H9 (cell line): ENCODE data around the gene CXCL13. TPM values are rescaled to one million over a fixed set of nuclear protein-coding genes. Genes with fewer than 3 reads are reported as not detected.

Experiments used
- DNase-seq: peaks from one replicate; pipeline ENCODE4 v3.0.0-alpha.2; 2017
- H2AFZ ChIP-seq: one replicate; pipeline ENCODE4 v1.6.1; 2013; ENCODE audit warnings: mild to moderate bottlenecking, low read length, control low read depth, moderate library complexity
- H2AK5ac ChIP-seq: 2 replicates; pipeline ENCODE4 v1.6.1; 2013; ENCODE audit warnings: low read length, control low read depth, mixed read lengths; ENCODE audit not compliant: insufficient read length
- H2BK120ac ChIP-seq: one replicate; pipeline ENCODE4 v1.6.1; 2013; ENCODE audit warnings: low read depth, mild to moderate bottlenecking, low read length, control low read depth, inconsistent platforms; ENCODE audit not compliant: poor library complexity, severe bottlenecking
- H2BK12ac ChIP-seq: 2 replicates; pipeline ENCODE4 v1.6.1; 2013; ENCODE audit warnings: low read length, control low read depth, mixed read lengths, low read depth; ENCODE audit not compliant: insufficient read length
- H2BK15ac ChIP-seq: 2 replicates; pipeline ENCODE4 v1.6.1; 2013; ENCODE audit warnings: low read depth, low read length, control low read depth
- H2BK20ac ChIP-seq: one replicate; pipeline ENCODE4 v1.6.1; 2013; ENCODE audit warnings: low read depth, mild to moderate bottlenecking, low read length, control low read depth, inconsistent platforms; ENCODE audit not compliant: poor library complexity, severe bottlenecking
- H2BK5ac ChIP-seq: 2 replicates; pipeline ENCODE4 v1.6.1; 2013; ENCODE audit warnings: low read length, control low read depth, mixed read lengths; ENCODE audit not compliant: insufficient read length
- H3K14ac ChIP-seq: 2 replicates; pipeline ENCODE4 v1.6.1; 2013; ENCODE audit warnings: low read length, control low read depth; ENCODE audit not compliant: insufficient read depth
- H3K18ac ChIP-seq: 2 replicates; pipeline ENCODE4 v1.6.1; 2013; ENCODE audit warnings: low read depth, mild to moderate bottlenecking, mixed read lengths, low read length, control low read depth; ENCODE audit not compliant: insufficient read length
- H3K23ac ChIP-seq: 2 replicates; pipeline ENCODE4 v1.6.1; 2013; ENCODE audit warnings: low read length, control low read depth, mixed read lengths, low read depth; ENCODE audit not compliant: insufficient read length
- H3K23me2 ChIP-seq: 2 replicates; pipeline ENCODE4 v1.6.1; 2013; ENCODE audit warnings: low read depth, mild to moderate bottlenecking, mixed read lengths, low read length, control low read depth; ENCODE audit not compliant: insufficient read length, poor library complexity, severe bottlenecking
- H3K27ac ChIP-seq: 2 replicates; pipeline ENCODE4 v1.5.1; 2013; ENCODE audit warnings: low read length, control low read depth, mixed read lengths, low read depth; ENCODE audit not compliant: insufficient read length
- H3K27me3 ChIP-seq: 2 replicates; pipeline ENCODE4 v1.6.1; 2013; ENCODE audit warnings: low read length, control low read depth, inconsistent platforms; ENCODE audit not compliant: insufficient read depth
- H3K4ac ChIP-seq: 2 replicates; pipeline ENCODE4 v1.6.1; 2013; ENCODE audit warnings: low read depth, mild to moderate bottlenecking, control low read depth, inconsistent platforms, low read length, moderate library complexity
- H3K4me1 ChIP-seq: 2 replicates; pipeline ENCODE4 v1.6.1; 2013; ENCODE audit warnings: low read length, control low read depth, inconsistent platforms; ENCODE audit not compliant: insufficient read depth
- H3K4me2 ChIP-seq: 2 replicates; pipeline ENCODE4 v1.6.1; 2013; ENCODE audit warnings: low read length, control low read depth, mixed read lengths; ENCODE audit not compliant: insufficient read length, insufficient read depth
- H3K56ac ChIP-seq: 2 replicates; pipeline ENCODE4 v1.6.1; 2013; ENCODE audit warnings: low read depth, mild to moderate bottlenecking, mixed read lengths, low read length, control low read depth; ENCODE audit not compliant: insufficient read length
- H3K79me1 ChIP-seq: 2 replicates; pipeline ENCODE4 v1.6.1; 2013; ENCODE audit warnings: low read depth, mild to moderate bottlenecking, moderate library complexity, low read length, control low read depth, inconsistent platforms; ENCODE audit not compliant: insufficient read depth, poor library complexity, severe bottlenecking
- H3K79me2 ChIP-seq: 2 replicates; pipeline ENCODE4 v1.6.1; 2013; ENCODE audit warnings: low read length, control low read depth, inconsistent platforms; ENCODE audit not compliant: insufficient read depth
- H3K9ac ChIP-seq: 2 replicates; pipeline ENCODE4 v1.6.1; 2013; ENCODE audit warnings: low read length, control low read depth, mixed read lengths; ENCODE audit not compliant: insufficient read length; ENCODE audit errors: extremely low read depth
- H3K9me3 ChIP-seq: one replicate; pipeline ENCODE4 v1.6.1; 2013; ENCODE audit warnings: low read depth, low read length, inconsistent platforms; ENCODE audit not compliant: control insufficient read depth
- H3T11ph ChIP-seq: one replicate; pipeline ENCODE4 v1.6.1; 2013; ENCODE audit warnings: mild to moderate bottlenecking, low read length, control low read depth, inconsistent platforms
- H4K20me1 ChIP-seq: one replicate; pipeline ENCODE4 v1.6.1; 2013; ENCODE audit not compliant: control insufficient read depth, insufficient read length, insufficient read depth
- H4K5ac ChIP-seq: 2 replicates; pipeline ENCODE4 v1.6.1; 2013; ENCODE audit warnings: low read depth, mild to moderate bottlenecking, mixed read lengths, low read length, control low read depth; ENCODE audit not compliant: insufficient read length
- H4K8ac ChIP-seq: replicated peaks from 2 replicates; pipeline ENCODE4 v1.6.1; 2013; ENCODE audit warnings: low read length, control low read depth, mixed read lengths, low read depth; ENCODE audit not compliant: insufficient read length
- H4K91ac ChIP-seq: 2 replicates; pipeline ENCODE4 v1.6.1; 2013; ENCODE audit warnings: low read depth, mild to moderate bottlenecking, moderate library complexity, mixed read lengths, low read length, control low read depth; ENCODE audit not compliant: insufficient read length
- H3K27ac Mint-ChIP-seq, 3 experiments: 2 replicates in 2 of 3; 3 replicates in 1 of 3; pipeline ENCODE4 v1.8.0; 2020 to 2021; ENCODE audit warnings: mixed read lengths in 3 of 3, mild to moderate bottlenecking in 1 of 3, moderate library complexity in 1 of 3
- H3K27me3 Mint-ChIP-seq: 2 replicates; pipeline ENCODE4 v1.8.0; 2021; ENCODE audit warnings: low read depth, mild to moderate bottlenecking, moderate library complexity, mixed read lengths
- H3K36me3 Mint-ChIP-seq, 3 experiments: 2 replicates in 2 of 3; 3 replicates in 1 of 3; pipeline ENCODE4 v1.8.0; 2020 to 2021; ENCODE audit warnings: low read depth in 3 of 3, mixed read lengths in 3 of 3; ENCODE audit not compliant: insufficient read depth in 1 of 3
- H3K4me1 Mint-ChIP-seq, 2 experiments: 2 replicates each; pipeline ENCODE4 v1.8.0; 2020; ENCODE audit warnings: mixed read lengths in 2 of 2
- H3K4me3 Mint-ChIP-seq, 2 experiments: 2 replicates in 1 of 2; 3 replicates in 1 of 2; pipeline ENCODE4 v1.8.0; 2020 to 2021; ENCODE audit warnings: mild to moderate bottlenecking in 2 of 2, mixed read lengths in 2 of 2, moderate library complexity in 1 of 2
- H3K9me3 Mint-ChIP-seq, 2 experiments: 2 replicates in 1 of 2; 3 replicates in 1 of 2; pipeline ENCODE4 v1.8.0; 2020; ENCODE audit warnings: mild to moderate bottlenecking in 2 of 2, mixed read lengths in 2 of 2, moderate library complexity in 1 of 2
- WGBS: extraction: QIAGEN DNeasy Blood & Tissue Kit; methylation state at CpG from one replicate; pipeline ENCODE4 v1.1.7; 2013; ENCODE audit warnings: missing lambda C conversion rate, low lambda C conversion rate, mixed read lengths; ENCODE audit not compliant: insufficient read length; ENCODE audit errors: extremely low coverage; 5-methylcytosine and 5-hydroxymethylcytosine counted together
- total RNA-seq: library from RNA; stranded (reverse); gene quantifications from 2 replicates; pipeline ENCODE4 v1.2.1, GENCODE V29; 2021
- TF ChIP-seq, protein P1 (sequence below): fragments of 200-600 bp; sonication (generic); conservative IDR thresholded peaks from 3 replicates; pipeline ENCODE4 v1.8.0; 2021; ENCODE audit warnings: antibody characterized with exemption, mild to moderate bottlenecking

Gene CXCL13
- total RNA-seq, 1 experiment from 2014 or later = not detected

DNA sequence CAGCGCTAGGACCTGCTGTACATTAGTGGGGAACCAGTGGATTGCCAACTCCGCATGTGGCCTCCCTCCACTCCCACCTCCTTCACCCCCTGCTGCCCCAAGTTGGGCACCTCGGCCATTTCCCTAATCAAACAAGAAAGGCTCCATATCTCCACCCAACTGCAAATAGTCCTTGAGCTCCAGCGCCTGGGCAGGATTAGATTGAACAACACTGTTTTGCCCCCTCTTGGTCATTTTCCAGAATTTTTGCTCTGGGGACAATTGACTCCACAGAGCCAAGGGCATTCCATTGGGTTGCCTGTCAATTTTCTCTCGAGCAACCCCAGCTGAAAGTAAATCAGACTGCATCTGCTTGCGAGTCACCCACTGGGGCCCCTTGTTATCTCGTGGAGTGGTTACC lies 29.6 kb downstream of the CXCL13 start:
- H3K79me1 ChIP-seq = no peaks in the 10 kb centered on the region
- Mint-ChIP-seq H3K27ac (no peak overlapping the region), H3K9me3 (peaks cover 3 to 5% of the 10 kb centered on the region in 2 experiments; a peak in 4 of 5 replicates), H3K36me3 (peaks cover 0 to 8% (median 2%) of the 10 kb centered on the region in 3 experiments; a peak in 3 of 7 replicates), H3K4me3 (no peak overlapping the region), H3K4me1 (no peaks in the 10 kb centered on the region), H3K27me3 (no peaks in the 10 kb centered on the region)
- H4K8ac ChIP-seq = no peak overlapping the region
- no peak overlapping the region for H3K4ac ChIP-seq
- H2AFZ ChIP-seq = no peak overlapping the region
- H3K23me2 ChIP-seq = no peaks in the 10 kb centered on the region
- H3K4me2 ChIP-seq = no peak overlapping the region
- H4K91ac ChIP-seq = no peak overlapping the region
- TF ChIP-seq, protein P1, sequence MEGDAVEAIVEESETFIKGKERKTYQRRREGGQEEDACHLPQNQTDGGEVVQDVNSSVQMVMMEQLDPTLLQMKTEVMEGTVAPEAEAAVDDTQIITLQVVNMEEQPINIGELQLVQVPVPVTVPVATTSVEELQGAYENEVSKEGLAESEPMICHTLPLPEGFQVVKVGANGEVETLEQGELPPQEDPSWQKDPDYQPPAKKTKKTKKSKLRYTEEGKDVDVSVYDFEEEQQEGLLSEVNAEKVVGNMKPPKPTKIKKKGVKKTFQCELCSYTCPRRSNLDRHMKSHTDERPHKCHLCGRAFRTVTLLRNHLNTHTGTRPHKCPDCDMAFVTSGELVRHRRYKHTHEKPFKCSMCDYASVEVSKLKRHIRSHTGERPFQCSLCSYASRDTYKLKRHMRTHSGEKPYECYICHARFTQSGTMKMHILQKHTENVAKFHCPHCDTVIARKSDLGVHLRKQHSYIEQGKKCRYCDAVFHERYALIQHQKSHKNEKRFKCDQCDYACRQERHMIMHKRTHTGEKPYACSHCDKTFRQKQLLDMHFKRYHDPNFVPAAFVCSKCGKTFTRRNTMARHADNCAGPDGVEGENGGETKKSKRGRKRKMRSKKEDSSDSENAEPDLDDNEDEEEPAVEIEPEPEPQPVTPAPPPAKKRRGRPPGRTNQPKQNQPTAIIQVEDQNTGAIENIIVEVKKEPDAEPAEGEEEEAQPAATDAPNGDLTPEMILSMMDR = no peak
- WGBS = no CpG with 5 or more reads among the region's 7 CpGs
- no peak overlapping the region for H2BK12ac ChIP-seq
- H2BK20ac ChIP-seq = no peak overlapping the region
- no peaks in the 10 kb centered on the region for H3K27me3 ChIP-seq
- H2BK5ac ChIP-seq = no peak overlapping the region
- H3K9ac ChIP-seq = no peak overlapping the region
- no peak overlapping the region for H4K5ac ChIP-seq
- DNase-seq = no peak
- no peak overlapping the region for H3K27ac ChIP-seq
- no peak overlapping the region for H2BK15ac ChIP-seq
- no peak overlapping the region for H2BK120ac ChIP-seq
- no peak overlapping the region for H3K23ac ChIP-seq
- H3K18ac ChIP-seq = no peak overlapping the region
- no peak overlapping the region for H2AK5ac ChIP-seq
- no peak overlapping the region for H3K14ac ChIP-seq
- no peaks in the 10 kb centered on the region for H3K79me2 ChIP-seq
- H3K56ac ChIP-seq = no peak overlapping the region
- H3K9me3 ChIP-seq = no peaks in the 10 kb centered on the region
- no peaks in the 10 kb centered on the region for H4K20me1 ChIP-seq
- no peak overlapping the region for H3T11ph ChIP-seq
- no peaks in the 10 kb centered on the region for H3K4me1 ChIP-seq
